Left hindlimb (tissue), 1 donor: Measurements from ENCODE around the gene SERPINB4.
"Not testable (repeated sequence)": the region's sequence is repeated elsewhere in the genome, so short reads cannot be mapped to it uniquely, and the experiment has no call there.

ENCODE experiments used
- DNase-seq: peaks from one replicate; pipeline ENCODE4 v3.0.0-alpha.2; 2018

Gene SERPINB4

GRCh38 chr18:63644142-63644541 is at the start of gene SERPINB4:
SERPINB4 (minus strand) TSS chr18:63644256; CDS start chr18:63643577, 679 bp downstream.
- DNase-seq, result not testable (repeated sequence)

DNA sequence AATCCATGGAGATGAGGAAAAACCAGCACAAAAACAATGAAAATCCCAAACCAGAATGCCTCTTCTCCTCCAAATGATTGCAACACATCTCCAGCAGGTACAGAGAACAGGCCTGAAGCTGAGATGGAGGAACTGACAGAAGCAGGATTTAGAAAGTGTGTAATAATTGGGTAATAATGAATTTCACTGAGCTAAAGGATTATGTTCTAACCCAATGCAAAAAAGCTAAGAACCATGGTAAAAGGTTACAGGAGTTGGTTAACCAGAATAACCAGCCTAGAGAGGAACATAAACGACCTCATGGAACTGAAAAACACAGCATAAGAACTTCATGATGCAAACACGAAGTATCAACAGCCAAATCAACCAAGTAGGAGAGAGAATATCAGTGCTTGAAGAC is 45.0 kb upstream of the SERPINB4 start:
- DNase-seq, result no peak

GRCh38 chr18:63686871-63687270 is 42.8 kb upstream of the SERPINB4 start:
- DNase-seq, result no peak

DNA sequence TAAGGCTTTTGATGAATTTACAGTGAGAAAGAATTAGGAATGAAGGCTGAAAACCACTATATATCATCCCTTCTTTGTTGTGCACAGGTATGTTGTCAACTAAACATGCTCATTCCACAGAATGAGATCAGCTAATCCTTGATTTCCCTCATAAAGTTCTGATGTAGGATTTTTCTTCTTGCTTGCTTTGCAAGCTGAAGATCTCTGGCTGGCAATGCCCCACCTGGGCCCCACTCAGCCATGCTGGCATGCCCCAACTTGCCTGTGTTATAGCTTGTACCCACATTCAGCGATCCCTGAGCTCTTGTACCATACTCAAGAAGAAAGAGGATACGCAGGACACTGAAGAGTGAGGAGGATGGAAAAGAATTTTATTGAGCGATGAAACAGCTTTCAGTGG is 40.7 kb upstream of the SERPINB4 start:
- DNase-seq, result no peak

- no peak for DNase-seq
Measured at GRCh38 chr18:63683890-63684289, 39.8 kb upstream of the SERPINB4 start.

DNA sequence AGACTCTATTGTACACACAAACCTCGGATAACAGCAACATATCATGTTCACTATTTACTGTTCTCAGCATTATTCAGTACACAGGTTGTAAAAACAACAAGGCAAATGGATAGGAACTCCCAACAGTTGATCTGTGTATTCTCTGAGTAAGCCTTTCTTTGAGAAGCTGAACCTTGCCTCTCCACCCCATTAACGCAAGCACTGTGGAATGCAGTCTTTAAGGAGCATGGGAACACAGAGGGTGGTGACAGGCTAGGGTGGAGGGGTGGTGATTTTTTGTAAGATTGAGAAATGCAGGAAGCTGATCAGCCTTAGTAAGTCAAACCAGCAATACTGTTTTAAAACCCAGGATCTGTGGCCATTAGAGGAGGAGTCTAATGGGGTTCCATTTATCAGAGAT is 39.1 kb upstream of the SERPINB4 start:
- DNase-seq, result no peak

DNA sequence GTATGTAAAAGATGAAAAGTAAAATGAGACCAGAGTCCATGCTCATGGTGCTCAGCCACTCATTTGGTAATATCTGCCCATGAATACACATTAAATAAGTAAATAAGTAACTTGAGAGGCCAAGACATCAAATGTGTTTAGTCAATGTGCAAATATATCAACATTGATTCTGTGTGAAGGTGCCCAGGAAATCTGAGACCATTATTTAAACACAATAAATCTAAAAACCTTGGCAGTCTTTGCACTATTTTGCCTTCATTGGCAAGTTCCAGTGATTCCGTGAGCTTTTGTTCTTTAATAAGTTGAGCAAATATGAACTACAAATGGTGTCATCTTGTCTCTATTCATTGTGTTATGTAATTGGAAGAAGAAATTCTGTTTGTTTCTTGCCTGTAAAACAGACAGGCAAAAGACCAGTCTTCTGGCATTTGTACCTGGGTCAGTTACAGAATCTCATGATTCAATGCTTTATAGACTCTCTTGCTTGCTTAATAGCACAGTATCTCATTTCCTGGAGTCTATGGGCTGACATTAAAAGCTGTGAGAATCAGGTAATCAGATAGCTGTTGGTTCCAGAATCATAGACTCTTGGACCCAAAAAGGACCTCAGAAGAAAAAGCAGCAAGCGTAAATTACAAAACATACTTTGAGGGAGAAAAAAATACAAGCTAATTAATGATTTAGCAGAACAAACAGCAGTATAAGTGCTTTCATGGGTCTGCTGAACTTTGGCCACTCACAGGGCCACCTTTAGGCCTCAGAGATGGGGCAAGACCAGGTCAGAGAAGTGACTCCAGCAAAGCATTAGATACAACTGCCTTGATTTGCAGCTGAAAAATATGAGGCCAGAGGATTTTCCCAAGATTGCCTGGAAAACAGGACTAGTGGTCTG is 37.6 kb upstream of the SERPINB4 start:
- DNase-seq, result no peak

GRCh38 chr18:63679820-63680606 is 36.0 kb upstream of the SERPINB4 start:
- no peak for DNase-seq

- DNase-seq, result no peak
Measured at GRCh38 chr18:63677500-63678225, 33.6 kb upstream of the SERPINB4 start.

- DNase-seq, result no peak
Measured at GRCh38 chr18:63676526-63677323, 32.7 kb upstream of the SERPINB4 start.

DNA sequence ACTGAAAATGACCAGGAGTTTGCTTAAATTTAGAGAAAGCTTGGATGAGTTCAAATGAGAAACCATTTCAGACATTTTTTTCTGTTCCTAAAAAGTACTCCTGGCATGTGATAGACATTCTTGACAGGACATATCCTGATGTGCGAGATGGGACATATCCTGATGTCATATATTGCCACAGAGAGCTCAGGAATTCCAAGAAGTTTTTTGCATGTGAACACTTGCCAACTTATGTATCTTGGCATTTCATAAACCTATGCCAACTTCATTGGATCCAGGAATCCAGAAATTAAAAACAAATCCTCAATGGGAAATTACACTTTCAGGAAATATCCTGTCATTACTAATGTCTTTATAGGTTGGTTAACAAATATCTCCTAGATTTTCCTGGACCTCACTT is 20.5 kb upstream of the SERPINB4 start:
- DNase-seq, result no peak

DNA sequence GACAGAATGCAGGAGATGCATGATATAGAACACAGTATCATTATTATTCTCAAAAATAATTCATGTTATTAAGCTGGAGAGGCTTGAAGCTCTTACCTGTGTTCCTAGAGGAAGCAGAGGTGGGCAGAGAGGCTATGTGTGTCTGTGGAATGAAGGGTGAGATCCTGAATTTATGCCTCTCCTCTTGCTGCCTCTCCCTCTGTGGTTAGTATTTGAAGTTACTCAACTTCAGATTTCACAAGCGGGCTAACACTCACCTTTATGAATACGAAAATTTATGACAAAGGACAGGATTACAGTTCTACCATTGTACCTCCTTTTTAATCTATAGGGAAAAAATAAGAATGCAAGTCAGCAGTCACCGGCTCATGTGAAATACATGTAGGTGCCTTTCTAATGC is 17.7 kb upstream of the SERPINB4 start, which contains the start of gene SERPINB3:
Gene SERPINB3 (minus strand): TSS at position 144 of the 400 bp plus-strand sequence. CDS start 677 bp downstream, outside the sequence.
- DNase-seq, result not testable (repeated sequence)

DNA sequence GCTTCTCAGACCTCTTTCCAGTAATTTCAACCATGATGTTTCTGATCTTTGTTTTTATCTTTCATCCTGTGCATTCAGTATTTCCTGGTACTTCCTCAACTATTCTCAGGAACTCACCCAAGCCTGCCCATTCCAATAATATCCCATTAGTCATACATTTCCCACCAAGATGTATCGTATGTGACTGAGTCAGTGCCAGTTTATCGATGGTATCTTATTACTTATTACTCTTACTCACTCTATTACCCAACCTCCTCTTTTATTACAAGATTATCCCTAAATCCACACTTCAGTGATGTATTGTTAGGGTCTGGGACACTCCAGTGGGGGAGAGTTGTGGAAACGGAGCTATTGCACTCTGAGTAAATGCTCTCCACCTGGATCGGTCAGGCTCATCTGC is 14.9 kb upstream of the SERPINB4 start:
- DNase-seq, result not testable (repeated sequence)

DNA sequence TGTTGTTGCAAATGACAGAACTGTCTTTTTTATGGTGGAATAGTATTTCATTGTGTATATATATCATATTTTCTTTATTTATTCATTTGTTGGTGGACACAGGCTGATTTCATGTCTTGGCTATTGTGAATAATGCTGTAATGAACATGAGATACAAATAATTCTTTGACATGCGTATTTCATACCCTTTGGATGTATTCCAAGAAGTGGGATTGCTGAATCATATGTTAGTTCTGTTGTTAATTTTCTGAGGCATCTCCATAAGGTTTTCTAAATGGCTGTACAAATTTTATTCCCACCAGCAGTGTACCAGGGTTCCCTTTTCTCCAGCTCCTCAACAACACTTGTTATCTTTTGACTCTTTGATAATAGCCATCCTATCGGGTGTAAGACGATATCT is 6.2 kb upstream of the SERPINB4 start:
- not testable (repeated sequence) for DNase-seq

DNA sequence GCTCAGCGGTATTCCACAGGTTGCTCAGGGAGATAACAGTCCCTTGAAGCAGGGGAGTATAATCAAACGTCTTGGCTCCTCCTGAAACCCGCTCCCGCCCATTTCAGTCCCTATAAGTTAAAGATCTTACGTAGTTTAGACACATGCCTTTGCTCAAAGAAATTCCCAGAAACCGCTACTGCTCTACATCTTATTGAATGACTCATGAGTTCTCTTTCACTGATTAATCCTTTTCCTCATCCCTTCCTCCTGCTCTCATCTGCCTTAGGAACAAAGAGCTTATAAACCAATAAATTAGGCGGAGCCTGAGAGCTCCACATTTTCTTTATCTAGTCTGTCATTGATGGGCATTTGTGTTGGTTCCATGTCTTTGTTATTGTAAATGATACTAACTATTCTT is 4.2 kb upstream of the SERPINB4 start:
- DNase-seq, result no peak

GRCh38 chr18:63646936-63647335 is 2.9 kb upstream of the SERPINB4 start:
- no peak for DNase-seq

DNA sequence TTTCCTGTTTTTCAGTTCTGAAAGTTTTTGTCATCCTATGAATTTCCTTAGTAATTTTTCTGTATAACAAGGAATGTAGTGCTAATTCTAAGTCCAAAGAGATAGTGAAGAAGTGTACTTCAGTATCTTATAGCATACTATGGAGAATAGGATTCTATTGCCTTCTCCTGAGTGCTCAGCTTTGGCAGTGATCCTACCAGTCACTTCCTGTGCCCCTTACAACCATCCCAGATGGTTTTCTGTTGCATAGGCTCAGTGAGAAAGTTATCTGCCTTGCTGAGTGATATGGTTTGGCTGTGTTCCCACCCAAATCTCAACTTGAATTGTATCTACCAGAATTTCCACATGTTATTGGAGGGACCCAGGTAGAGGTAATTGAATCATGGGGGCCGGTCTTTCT is 638 bp upstream of the SERPINB4 start:
- DNase-seq, result not testable (repeated sequence)

DNA sequence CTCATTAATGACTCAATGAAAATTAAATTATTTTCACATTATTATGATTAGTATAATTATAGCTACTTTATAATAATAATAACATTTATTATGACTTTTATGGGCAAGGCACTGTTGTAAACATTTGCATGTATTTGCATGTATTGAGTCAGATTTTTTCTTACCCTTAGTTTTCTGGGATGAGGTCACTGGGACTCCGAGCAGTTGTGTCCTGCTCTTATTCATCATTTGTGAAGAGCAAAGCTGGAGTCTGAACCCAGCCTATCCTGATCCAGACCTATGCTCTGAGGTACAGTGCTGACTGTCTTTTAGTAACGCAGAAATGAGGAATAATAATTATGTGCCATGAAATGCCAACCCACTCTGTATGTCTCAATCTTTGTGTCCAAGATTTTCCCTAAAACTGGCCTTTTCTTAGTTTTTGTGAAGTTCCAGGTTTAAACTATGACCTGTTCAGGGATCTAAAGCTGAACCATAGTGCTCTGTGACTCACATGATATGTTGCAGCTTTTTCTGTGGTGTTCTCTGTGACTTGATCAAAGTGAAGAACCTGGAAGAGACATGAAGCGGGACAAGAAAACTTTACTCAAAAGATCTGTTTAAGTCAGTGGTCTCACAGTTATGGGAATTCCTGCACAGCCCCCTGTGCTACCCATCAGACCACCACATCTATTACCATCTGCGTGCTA is 1.2 kb downstream of the SERPINB4 start:
- not testable (repeated sequence) for DNase-seq

DNA sequence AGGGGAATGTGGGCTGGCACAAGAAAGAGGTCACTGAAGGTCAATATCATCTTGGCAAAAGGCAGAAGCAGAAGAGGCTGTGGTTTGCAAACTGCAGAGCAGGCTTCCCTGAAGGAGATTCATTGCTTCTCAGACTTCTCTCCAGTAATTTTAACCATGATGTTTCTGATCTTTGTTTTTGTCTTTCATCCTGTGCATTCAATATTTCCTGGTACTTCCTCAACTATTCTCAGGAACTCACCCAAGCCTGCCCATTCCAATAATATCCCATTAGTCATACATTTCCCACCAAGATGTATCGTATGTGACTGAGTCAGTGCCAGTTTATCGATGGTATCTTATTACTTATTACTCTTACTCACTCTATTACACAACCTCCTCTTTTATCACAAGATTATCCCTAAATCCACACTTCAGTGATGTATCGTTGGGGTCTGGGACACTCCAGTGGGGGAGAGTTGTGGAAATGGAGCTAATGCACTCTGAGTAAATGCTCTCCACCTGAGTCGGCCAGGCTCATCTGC is 2.8 kb downstream of the SERPINB4 start:
- DNase-seq, result not testable (repeated sequence)

DNA sequence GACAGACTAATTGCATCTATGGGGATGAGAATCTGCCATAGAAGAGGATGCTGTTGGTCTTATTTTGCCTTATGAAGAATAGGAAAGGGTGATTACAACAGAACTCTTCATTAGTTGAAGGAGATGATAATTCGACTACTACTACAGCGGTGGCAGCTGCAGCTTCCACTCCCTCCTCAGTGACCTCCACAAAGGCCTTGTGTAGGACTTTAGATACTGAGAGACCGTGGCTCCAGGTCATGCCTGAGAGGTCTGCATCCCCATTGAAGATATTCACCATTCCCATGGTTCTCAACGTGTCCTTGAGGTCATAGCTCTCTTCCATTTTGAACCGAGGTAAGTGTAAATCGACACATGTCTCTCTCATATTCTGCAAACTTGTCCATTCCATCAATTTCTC is 6.4 kb downstream of the SERPINB4 start:
- DNase-seq, result no peak

GRCh38 chr18:63627819-63628218 is 16.2 kb downstream of the SERPINB4 start:
- no peak for DNase-seq
